ENCODE data around the gene CDT1. TPM values are rescaled to one million over a fixed set of nuclear protein-coding genes. Genes with fewer than 3 reads are reported as not detected.

The CDT1 gene
- total RNA-seq, 2 donors from 2014 or later, result 0.71 TPM; not detected in 1

- TF ChIP-seq, protein P1, sequence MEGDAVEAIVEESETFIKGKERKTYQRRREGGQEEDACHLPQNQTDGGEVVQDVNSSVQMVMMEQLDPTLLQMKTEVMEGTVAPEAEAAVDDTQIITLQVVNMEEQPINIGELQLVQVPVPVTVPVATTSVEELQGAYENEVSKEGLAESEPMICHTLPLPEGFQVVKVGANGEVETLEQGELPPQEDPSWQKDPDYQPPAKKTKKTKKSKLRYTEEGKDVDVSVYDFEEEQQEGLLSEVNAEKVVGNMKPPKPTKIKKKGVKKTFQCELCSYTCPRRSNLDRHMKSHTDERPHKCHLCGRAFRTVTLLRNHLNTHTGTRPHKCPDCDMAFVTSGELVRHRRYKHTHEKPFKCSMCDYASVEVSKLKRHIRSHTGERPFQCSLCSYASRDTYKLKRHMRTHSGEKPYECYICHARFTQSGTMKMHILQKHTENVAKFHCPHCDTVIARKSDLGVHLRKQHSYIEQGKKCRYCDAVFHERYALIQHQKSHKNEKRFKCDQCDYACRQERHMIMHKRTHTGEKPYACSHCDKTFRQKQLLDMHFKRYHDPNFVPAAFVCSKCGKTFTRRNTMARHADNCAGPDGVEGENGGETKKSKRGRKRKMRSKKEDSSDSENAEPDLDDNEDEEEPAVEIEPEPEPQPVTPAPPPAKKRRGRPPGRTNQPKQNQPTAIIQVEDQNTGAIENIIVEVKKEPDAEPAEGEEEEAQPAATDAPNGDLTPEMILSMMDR (IDR thresholded peaks at IDR 0.05), result no peak
- Histone ChIP-seq H3K9me3 (no peaks in the 10 kb centered on the region), H3K4me3 (no peak overlapping the region), H3K27me3 (replicated peaks; ENCODE audit: insufficient read depth) (no peaks in the 10 kb centered on the region), H3K4me1 (ENCODE audit: control insufficient read depth in 1 of 2, low read depth in 2 of 2) (no peaks in the 10 kb centered on the region), H3K27ac (no peak overlapping the region), H3K36me3 (peaks cover 6% of the 10 kb centered on the region)
- ATAC-seq (ENCODE audit: insufficient number of reproducible peaks, low FRiP score, low read depth), result no peak
- DNase-seq (ENCODE audit: low spot score), result no peak
Measured at GRCh38 chr16:88831838-88832237, 28.2 kb downstream of the CDT1 start.

GRCh38 chr16:88833086-88833485, 29.5 kb downstream of the CDT1 start:
- Histone ChIP-seq H3K4me3 (no peak overlapping the region), H3K27me3 (replicated peaks; ENCODE audit: insufficient read depth) (no peaks in the 10 kb centered on the region), H3K27ac (no peak overlapping the region), H3K4me1 (ENCODE audit: control insufficient read depth in 1 of 2, low read depth in 2 of 2) (no peaks in the 10 kb centered on the region), H3K9me3 (no peaks in the 10 kb centered on the region), H3K36me3 (peaks cover 6% of the 10 kb centered on the region)
- no peak for ATAC-seq (ENCODE audit: insufficient number of reproducible peaks, low FRiP score, low read depth)
- TF ChIP-seq, protein P1 (IDR thresholded peaks at IDR 0.05), result no peak
- no peak for DNase-seq (ENCODE audit: low spot score)

DNA sequence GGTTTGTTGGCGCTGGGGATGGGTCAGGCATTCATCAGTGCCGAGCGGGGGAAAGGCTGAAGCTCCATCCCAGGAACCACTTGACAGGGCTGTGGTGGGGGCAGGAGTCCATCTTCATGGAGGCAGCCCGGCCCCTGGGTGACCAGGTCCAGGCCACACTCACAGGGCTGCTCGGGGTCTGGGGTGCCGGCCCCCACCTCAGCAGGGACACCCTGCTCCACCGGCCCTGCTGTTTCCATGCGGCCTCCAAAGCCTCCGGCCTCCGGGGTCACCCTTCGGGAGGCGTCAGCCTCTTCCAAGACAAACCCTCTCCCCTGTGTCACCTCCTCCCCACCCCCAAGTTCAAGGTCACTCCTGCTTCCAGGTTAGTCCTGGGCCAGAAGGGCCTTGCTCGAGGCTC, 31.1 kb downstream of the CDT1 start:
- H3K4me3 ChIP-seq, result no peak overlapping the region
- TF ChIP-seq, protein P1 (IDR thresholded peaks at IDR 0.05), result no peak
- DNase-seq (ENCODE audit: low spot score) (no peak), ATAC-seq (ENCODE audit: insufficient number of reproducible peaks, low FRiP score, low read depth) (no peak)
- no peaks in the 10 kb centered on the region for H3K4me1 ChIP-seq (ENCODE audit: control insufficient read depth in 1 of 2, low read depth in 2 of 2)
- H3K27me3 ChIP-seq (replicated peaks; ENCODE audit: insufficient read depth), result no peaks in the 10 kb centered on the region
- H3K9me3 ChIP-seq, result no peaks in the 10 kb centered on the region
- H3K36me3 ChIP-seq, result peaks cover 11% of the 10 kb centered on the region
- no peak overlapping the region for H3K27ac ChIP-seq

DNA sequence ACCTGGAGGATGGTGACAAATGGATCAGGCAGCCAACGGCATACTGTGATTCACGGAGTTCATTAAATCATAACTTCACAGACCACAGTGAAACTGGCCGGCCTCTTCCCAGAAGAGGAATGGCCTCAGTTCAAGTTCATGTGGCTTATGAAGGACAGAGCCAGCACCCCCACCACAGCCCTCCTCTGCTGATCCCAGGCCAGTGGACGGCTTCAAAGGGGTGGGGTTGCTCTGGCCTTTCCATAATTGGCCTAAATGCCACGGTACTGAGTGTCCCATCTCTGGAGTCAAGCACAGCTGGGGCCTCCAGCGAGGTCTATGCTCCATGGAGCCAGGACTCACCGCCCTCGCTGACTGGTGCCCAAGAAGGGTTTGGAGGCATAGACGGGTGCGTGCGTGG, 31.8 kb downstream of the CDT1 start:
- Histone ChIP-seq H3K36me3 (peaks cover 18% of the 10 kb centered on the region), H3K4me1 (ENCODE audit: control insufficient read depth in 1 of 2, low read depth in 2 of 2) (no peaks in the 10 kb centered on the region), H3K9me3 (no peaks in the 10 kb centered on the region), H3K4me3 (no peak overlapping the region), H3K27me3 (replicated peaks; ENCODE audit: insufficient read depth) (no peaks in the 10 kb centered on the region), H3K27ac (no peak overlapping the region)
- DNase-seq (ENCODE audit: low spot score) (no peak), ATAC-seq (ENCODE audit: insufficient number of reproducible peaks, low FRiP score, low read depth) (no peak)
- TF ChIP-seq, protein P1 (IDR thresholded peaks at IDR 0.05), result no peak

GRCh38 chr16:88835818-88836217, 32.2 kb downstream of the CDT1 start:
- Histone ChIP-seq H3K36me3 (peaks cover 21% of the 10 kb centered on the region), H3K4me3 (no peak overlapping the region), H3K4me1 (ENCODE audit: control insufficient read depth in 1 of 2, low read depth in 2 of 2) (no peaks in the 10 kb centered on the region), H3K9me3 (no peaks in the 10 kb centered on the region), H3K27ac (no peak overlapping the region), H3K27me3 (replicated peaks; ENCODE audit: insufficient read depth) (no peaks in the 10 kb centered on the region)
- TF ChIP-seq, protein P1 (IDR thresholded peaks at IDR 0.05), result no peak
- ATAC-seq (ENCODE audit: insufficient number of reproducible peaks, low FRiP score, low read depth), result no peak
- DNase-seq (ENCODE audit: low spot score), result no peak

Measured in thoracic aorta (tissue), 2 donors.